ENCODE measurements around the gene TCP11X1. TPM values are rescaled to one million over a fixed set of nuclear protein-coding genes. Genes with fewer than 3 reads are reported as not detected.
"Not testable (repeated sequence)": the region's sequence is repeated elsewhere in the genome, so short reads cannot be mapped to it uniquely, and the experiment has no call there.

TCP11X1 gene
- not detected in 2 replicates for total RNA-seq

- H3K36me3 Mint-ChIP-seq (ENCODE audit: low read depth); H3K27me3 Mint-ChIP-seq (ENCODE audit: insufficient read depth); H3K4me3 Mint-ChIP-seq; H3K4me1 Mint-ChIP-seq (ENCODE audit: low read depth); DNase-seq (ENCODE audit: low spot score); H3K27ac Mint-ChIP-seq; intact Hi-C loops (cut with micrococcal nuclease); H3K9me3 Mint-ChIP-seq: not testable (repeated sequence)
These were observed at the start of gene TCP11X1 for GRCh38 chrX:102214986-102215385. Gene TCP11X1 (plus strand): TSS chrX:102215301.

- H3K9me3 Mint-ChIP-seq: no peaks in the 10 kb centered on the region
- no peak for DNase-seq (ENCODE audit: low spot score)
- no peaks in the 10 kb centered on the region for H3K27me3 Mint-ChIP-seq (ENCODE audit: insufficient read depth)
- no peak overlapping the region for H3K27ac Mint-ChIP-seq
- H3K36me3 Mint-ChIP-seq (ENCODE audit: low read depth): no peaks in the 10 kb centered on the region
- no peaks in the 10 kb centered on the region for H3K4me1 Mint-ChIP-seq (ENCODE audit: low read depth)
- intact Hi-C loops (cut with micrococcal nuclease): no loop called here
- no peak overlapping the region for H3K4me3 Mint-ChIP-seq
These were observed 29.0 kb upstream of the TCP11X1 start for GRCh38 chrX:102185967-102186720.

- intact Hi-C loops (cut with micrococcal nuclease); H3K4me1 Mint-ChIP-seq (ENCODE audit: low read depth); H3K36me3 Mint-ChIP-seq (ENCODE audit: low read depth); H3K27me3 Mint-ChIP-seq (ENCODE audit: insufficient read depth); H3K9me3 Mint-ChIP-seq; H3K4me3 Mint-ChIP-seq; H3K27ac Mint-ChIP-seq; DNase-seq (ENCODE audit: low spot score): not testable (repeated sequence)
These were observed 7.2 kb upstream of the TCP11X1 start for GRCh38 chrX:102207940-102208339.

GRCh38 chrX:102216497-102216896, 1.4 kb downstream of the TCP11X1 start:
- H3K27me3 Mint-ChIP-seq (ENCODE audit: insufficient read depth); H3K9me3 Mint-ChIP-seq; H3K4me3 Mint-ChIP-seq; H3K27ac Mint-ChIP-seq; H3K4me1 Mint-ChIP-seq (ENCODE audit: low read depth); intact Hi-C loops (cut with micrococcal nuclease); DNase-seq (ENCODE audit: low spot score); H3K36me3 Mint-ChIP-seq (ENCODE audit: low read depth): not testable (repeated sequence)

GRCh38 chrX:102235678-102236077, 20.6 kb downstream of the TCP11X1 start:
- intact Hi-C loops (cut with micrococcal nuclease): not testable (repeated sequence)

GRCh38 chrX:102240265-102240664, 25.2 kb downstream of the TCP11X1 start:
- H3K36me3 Mint-ChIP-seq (ENCODE audit: low read depth); H3K4me1 Mint-ChIP-seq (ENCODE audit: low read depth); H3K9me3 Mint-ChIP-seq; DNase-seq (ENCODE audit: low spot score); H3K27me3 Mint-ChIP-seq (ENCODE audit: insufficient read depth); intact Hi-C loops (cut with micrococcal nuclease); H3K27ac Mint-ChIP-seq; H3K4me3 Mint-ChIP-seq: not testable (repeated sequence)

More at GRCh38 chrX:102235678-102236077, 20.6 kb downstream of the TCP11X1 start:
- not testable (repeated sequence) for H3K4me1 Mint-ChIP-seq (ENCODE audit: low read depth); DNase-seq (ENCODE audit: low spot score); H3K27me3 Mint-ChIP-seq (ENCODE audit: insufficient read depth); H3K9me3 Mint-ChIP-seq; H3K36me3 Mint-ChIP-seq (ENCODE audit: low read depth); H3K4me3 Mint-ChIP-seq; H3K27ac Mint-ChIP-seq

- H3K27me3 Mint-ChIP-seq (ENCODE audit: insufficient read depth); DNase-seq (ENCODE audit: low spot score); H3K27ac Mint-ChIP-seq; H3K36me3 Mint-ChIP-seq (ENCODE audit: low read depth); H3K9me3 Mint-ChIP-seq; intact Hi-C loops (cut with micrococcal nuclease); H3K4me1 Mint-ChIP-seq (ENCODE audit: low read depth); H3K4me3 Mint-ChIP-seq: not testable (repeated sequence)
These were observed 31.8 kb downstream of the TCP11X1 start, which contains the start of gene NXF2 for GRCh38 chrX:102246893-102247292. Gene NXF2 (plus strand): TSS chrX:102247167. CDS start chrX:102307079, 59,912 bp downstream.

GRCh38 chrX:102272231-102272630, 57.1 kb downstream of the TCP11X1 start:
- H3K27me3 Mint-ChIP-seq (ENCODE audit: insufficient read depth); DNase-seq (ENCODE audit: low spot score); H3K9me3 Mint-ChIP-seq; H3K36me3 Mint-ChIP-seq (ENCODE audit: low read depth); H3K4me1 Mint-ChIP-seq (ENCODE audit: low read depth); intact Hi-C loops (cut with micrococcal nuclease); H3K4me3 Mint-ChIP-seq; H3K27ac Mint-ChIP-seq: not testable (repeated sequence)

Other genes with a start within 250 kb of the TCP11X1 start
- gene TCEAL2, start 89.6 kb upstream of the TCP11X1 start, total RNA-seq: not detected in 2 replicates
- not detected in 2 replicates for gene TCEAL6, start 72.8 kb upstream of the TCP11X1 start, total RNA-seq
- 0.86 and 1.3 TPM in 2 replicates for gene BEX5, start 59.3 kb upstream of the TCP11X1 start, total RNA-seq
- not detected in 2 replicates for gene NXF2, start 31.9 kb downstream of the TCP11X1 start, total RNA-seq
- gene NXF2B, start 224.7 kb downstream of the TCP11X1 start, total RNA-seq: not detected in 2 replicates

Measured in activated T-helper 1 cell treated with anti-CD3 and anti-CD28 coated beads, Interleukin-12 subunit alpha, Interleukin-12 subunit beta, Interleukin-2, Interleukin-4 antibody, amounts not matched to agents 30 ng/mL and 10 ng/mL and 1 ng/mL, durations not matched to agents 14 hours and 24 hours and 36 hours (primary cell).